GM18873 (cell line): ENCODE results near the gene IMMP2L.
"Not testable (repeated sequence)": the region's sequence is repeated elsewhere in the genome, so short reads cannot be mapped to it uniquely, and the experiment has no call there.

ENCODE experiments used
- ATAC-seq: cut with Tn5 transposase; IDR thresholded peaks from one replicate; pipeline ENCODE4 v1.9.1; 2021; ENCODE audit warnings: mild to moderate bottlenecking, moderate library complexity, moderate number of reproducible peaks; ENCODE audit not compliant: unreplicated experiment, low FRiP score

The IMMP2L gene

GRCh38 chr7:111561904-111562732, at the start of gene IMMP2L:
Gene IMMP2L, minus strand, starts transcription at chr7:111562492.
- ATAC-seq: peak; percentile 86

- not testable (repeated sequence) for ATAC-seq
Measured at GRCh38 chr7:111609483-111610254, 47.4 kb upstream of the IMMP2L start.

GRCh38 chr7:111607621-111608020, 45.3 kb upstream of the IMMP2L start:
- no peak for ATAC-seq

GRCh38 chr7:111605246-111605645, 43.0 kb upstream of the IMMP2L start:
- ATAC-seq: no peak

- no peak for ATAC-seq
Measured at GRCh38 chr7:111600091-111600490, 37.8 kb upstream of the IMMP2L start.

- ATAC-seq: no peak
Measured at GRCh38 chr7:111595780-111596179, 33.5 kb upstream of the IMMP2L start.

- ATAC-seq: no peak
Measured at GRCh38 chr7:111594602-111595001, 32.3 kb upstream of the IMMP2L start.

GRCh38 chr7:111593343-111593742, 31.1 kb upstream of the IMMP2L start:
- no peak for ATAC-seq

- ATAC-seq: no peak
Measured at GRCh38 chr7:111588065-111588433, 25.8 kb upstream of the IMMP2L start.

- no peak for ATAC-seq
Measured at GRCh38 chr7:111587410-111588064, 25.2 kb upstream of the IMMP2L start.

- ATAC-seq: no peak
Measured at GRCh38 chr7:111586711-111587409, 24.6 kb upstream of the IMMP2L start.

- ATAC-seq: not testable (repeated sequence)
Measured at GRCh38 chr7:111581784-111582488, 19.6 kb upstream of the IMMP2L start.

- ATAC-seq: not testable (repeated sequence)
Measured at GRCh38 chr7:111581207-111581606, 18.9 kb upstream of the IMMP2L start.

- ATAC-seq: no peak
Measured at GRCh38 chr7:111578754-111579153, 16.5 kb upstream of the IMMP2L start.

GRCh38 chr7:111571720-111572119, 9.4 kb upstream of the IMMP2L start:
- ATAC-seq: no peak

- ATAC-seq: no peak
Measured at GRCh38 chr7:111568870-111569462, 6.7 kb upstream of the IMMP2L start.

- ATAC-seq: no peak
Measured at GRCh38 chr7:111568419-111568818, 6.1 kb upstream of the IMMP2L start.

GRCh38 chr7:111564078-111564477, 1.8 kb upstream of the IMMP2L start:
- ATAC-seq: no peak

- no peak for ATAC-seq
Measured at GRCh38 chr7:111561654-111561903, 713 bp downstream of the IMMP2L start.
